Activated CD4-positive, alpha-beta T cell treated with anti-CD3 and anti-CD28 coated beads for 24 hours (primary cell): Measurements from ENCODE around the gene GCLC.
"Not testable (repeated sequence)": the region's sequence is repeated elsewhere in the genome, so short reads cannot be mapped to it uniquely, and the experiment has no call there.

ENCODE experiments used
- DNase-seq, 2 donors: peaks; one replicate each; pipeline ENCODE4 v3.0.0-alpha.2; 2020; ENCODE audit warnings: low read depth in 2 of 2

The GCLC gene

DNA sequence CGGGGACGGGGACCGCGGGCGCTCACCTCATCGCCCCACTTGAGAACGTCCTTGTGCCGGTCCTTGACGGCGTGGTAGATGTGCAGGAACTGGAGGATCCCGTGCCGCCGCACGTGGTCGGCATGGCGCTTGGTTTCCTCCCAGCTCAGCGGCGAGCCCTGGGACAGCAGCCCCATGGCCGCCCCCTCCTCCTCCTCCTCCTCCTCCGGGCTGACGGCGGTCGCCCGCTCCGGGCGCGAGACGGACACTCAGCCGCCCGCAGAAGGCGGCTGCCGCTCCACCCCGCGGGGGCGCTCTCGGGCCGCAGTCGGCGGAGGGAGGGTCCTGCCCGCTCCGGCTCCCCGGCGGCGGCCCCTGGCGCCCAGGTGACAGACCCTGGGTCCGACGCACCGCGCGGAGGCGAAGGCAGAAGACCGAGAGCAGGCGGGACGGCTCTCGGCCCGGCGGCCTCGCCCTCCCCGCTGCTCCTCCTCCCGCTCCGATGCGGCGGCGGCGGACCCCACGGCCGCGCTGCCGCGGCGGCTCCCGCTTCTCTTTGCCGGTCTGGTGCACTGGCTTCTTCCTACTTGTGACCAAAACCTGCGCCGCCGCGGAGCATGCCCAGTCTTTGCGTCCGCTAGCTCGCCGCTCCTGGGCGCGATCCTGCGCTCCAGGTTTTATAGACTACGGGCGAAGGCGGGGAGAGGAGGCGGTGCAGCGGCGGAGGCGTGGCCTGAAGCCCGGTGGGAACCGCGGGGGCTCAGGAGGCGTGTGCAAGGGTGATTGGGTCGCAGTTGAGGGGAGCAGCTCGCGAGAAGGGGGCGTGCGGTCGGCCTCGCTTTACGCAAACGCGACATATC lies at the start of gene GCLC:
GCLC (minus strand) TSS at position 632 of the 839 bp plus-strand sequence; CDS start at position 176, 456 bp downstream.
- peak; percentile 81 to 84 for DNase-seq

DNA sequence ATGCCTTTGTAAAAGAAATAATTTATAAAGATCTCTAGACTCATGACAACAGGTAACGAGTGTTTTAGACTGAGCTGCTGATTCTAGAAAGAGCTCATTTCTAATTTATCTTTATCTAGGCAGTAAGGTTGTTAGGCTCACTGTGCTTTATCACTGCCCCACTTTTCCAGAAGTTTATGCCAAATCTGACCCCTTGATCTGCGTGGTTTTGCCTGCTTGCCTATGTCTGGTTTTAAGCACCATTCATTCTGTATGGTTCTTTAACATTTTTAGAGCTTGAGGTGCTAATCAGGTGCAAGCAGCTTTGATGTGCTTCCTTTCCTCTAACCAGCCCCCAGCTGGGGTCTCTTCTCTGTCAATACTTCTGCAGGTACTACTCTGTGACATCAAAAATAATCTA lies 49.7 kb upstream of the GCLC start:
- no peak for DNase-seq

DNA sequence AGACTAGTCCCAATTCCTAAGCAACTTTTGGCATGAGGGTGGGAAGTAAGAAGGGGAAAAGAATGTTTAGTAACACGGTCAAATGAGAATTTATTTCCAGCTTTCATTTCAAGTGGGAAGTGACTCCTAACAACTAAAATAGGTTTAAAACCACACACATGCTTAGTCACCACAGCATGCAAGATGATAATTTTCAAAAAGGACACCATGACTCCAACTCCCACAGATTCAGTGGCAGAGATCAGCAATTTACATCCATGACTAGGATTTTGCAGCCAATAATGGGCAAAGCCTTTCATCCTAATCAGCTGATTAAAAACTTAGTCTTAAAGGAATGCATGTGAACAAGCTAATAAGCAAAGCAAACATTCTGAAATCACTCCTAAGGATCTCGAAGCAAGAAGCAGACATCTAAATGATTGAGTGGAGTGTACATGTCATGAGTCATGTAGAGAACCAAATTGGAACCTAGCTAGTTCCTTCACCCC lies 48.1 kb upstream of the GCLC start:
- DNase-seq: no peak

GRCh38 chr6:53591873-53592272 lies 47.0 kb upstream of the GCLC start:
- no peak for DNase-seq

GRCh38 chr6:53588816-53589509 lies 44.1 kb upstream of the GCLC start:
- DNase-seq: no peak

GRCh38 chr6:53587291-53587690 lies 42.4 kb upstream of the GCLC start:
- no peak for DNase-seq

GRCh38 chr6:53585208-53585900 lies 40.5 kb upstream of the GCLC start:
- DNase-seq: no peak

DNA sequence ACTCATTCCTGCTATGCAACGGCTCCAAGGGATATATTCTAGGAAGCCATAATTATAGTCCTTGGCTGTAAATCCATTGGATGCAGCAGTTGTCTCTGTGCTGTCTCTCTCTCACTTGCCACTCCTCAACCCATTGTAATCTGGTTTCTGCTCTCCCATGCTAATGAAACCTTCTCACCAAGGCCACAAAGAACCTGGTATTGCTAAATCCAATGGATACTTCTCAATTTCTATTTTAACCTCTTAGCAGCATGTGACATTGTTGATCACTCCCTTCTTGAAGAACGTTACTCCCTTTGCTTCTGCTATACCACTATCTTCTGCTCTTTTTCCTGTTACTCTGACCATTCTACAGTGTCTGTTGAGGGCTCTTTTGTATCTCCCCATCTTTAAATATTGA lies 39.8 kb upstream of the GCLC start:
- DNase-seq: no peak

GRCh38 chr6:53583451-53583850 lies 38.5 kb upstream of the GCLC start:
- DNase-seq: no peak

GRCh38 chr6:53582963-53583362 lies 38.1 kb upstream of the GCLC start:
- no peak for DNase-seq

GRCh38 chr6:53581856-53582255 lies 37.0 kb upstream of the GCLC start:
- no peak for DNase-seq

- no peak for DNase-seq
Measured at GRCh38 chr6:53581173-53581773, 36.4 kb upstream of the GCLC start.

- peak; percentile 26 to 30 for DNase-seq
Measured at GRCh38 chr6:53579338-53579737, 34.4 kb upstream of the GCLC start.

GRCh38 chr6:53578371-53578770 lies 33.5 kb upstream of the GCLC start:
- DNase-seq: no peak

DNA sequence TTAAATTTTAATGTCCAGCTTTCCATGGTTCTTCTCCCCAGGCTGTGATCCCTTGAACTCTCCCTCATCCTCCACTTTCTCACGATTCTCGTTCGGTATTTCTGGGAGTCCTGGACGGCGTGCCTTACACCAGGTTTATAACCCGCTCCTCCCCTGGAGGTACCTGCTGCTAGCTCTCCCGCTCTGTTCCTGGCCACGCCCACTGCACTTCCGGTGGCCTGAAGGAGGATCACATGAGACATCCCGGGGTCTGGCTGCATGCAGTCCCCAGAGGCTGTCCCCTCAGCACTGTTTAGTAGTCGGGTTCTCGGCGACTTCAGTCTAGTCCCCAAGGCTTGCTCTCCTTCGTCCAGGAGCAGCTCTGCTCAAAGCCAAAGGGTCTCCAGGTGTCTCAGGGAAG lies 28.4 kb upstream of the GCLC start:
- DNase-seq: no peak

DNA sequence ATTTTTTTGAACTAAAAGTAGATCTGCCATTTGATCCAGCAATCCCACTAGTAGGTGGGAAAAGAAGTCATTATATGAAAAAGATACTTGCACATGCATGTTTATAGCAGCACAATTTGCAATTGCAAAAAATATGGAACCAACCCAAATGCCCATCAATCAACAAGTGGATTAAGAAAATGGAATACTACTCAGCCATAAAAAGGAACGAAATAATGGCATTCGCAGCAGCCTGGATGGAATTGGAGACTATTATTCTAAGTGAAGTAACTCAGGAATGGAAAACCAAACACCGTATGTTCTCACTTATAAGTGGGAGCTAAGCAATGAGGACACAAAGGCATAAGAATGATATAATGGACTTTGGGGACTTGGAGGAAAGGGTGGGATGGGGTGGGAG lies 27.5 kb upstream of the GCLC start:
- not testable (repeated sequence) for DNase-seq

GRCh38 chr6:53568776-53569616 lies 24.1 kb upstream of the GCLC start:
- no peak for DNase-seq

DNA sequence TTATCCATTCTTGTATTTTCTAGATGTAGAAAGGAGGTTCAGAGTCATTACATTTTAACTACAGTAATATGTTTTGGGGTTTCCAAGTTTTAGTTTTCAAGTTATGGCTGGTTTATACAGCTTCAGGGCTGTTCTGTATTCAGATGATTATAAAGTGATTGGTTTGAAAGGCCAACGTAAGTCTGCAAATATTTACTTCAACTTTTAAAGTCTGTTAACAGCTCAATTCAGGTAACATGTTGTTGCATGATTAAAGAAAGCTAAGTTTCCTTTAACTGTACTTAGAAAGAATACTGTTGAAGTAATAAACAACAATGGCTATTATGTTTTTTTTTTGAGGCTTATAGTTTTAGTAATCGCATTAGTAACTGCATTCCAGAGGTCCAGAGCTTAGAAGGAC lies 22.8 kb upstream of the GCLC start:
- DNase-seq: no peak

GRCh38 chr6:53566755-53567154 lies 21.9 kb upstream of the GCLC start:
- DNase-seq: no peak

- no peak for DNase-seq
Measured at GRCh38 chr6:53565886-53566285, 21.0 kb upstream of the GCLC start.

- DNase-seq: no peak
Measured at GRCh38 chr6:53564401-53565065, 19.6 kb upstream of the GCLC start.
